NCI-H526 (cell line): ENCODE results near the gene SMIM27.
A peak's percentile ranks its signal among the peaks of the same experiment; 100 is the strongest.
"Not testable (repeated sequence)": the region's sequence is repeated elsewhere in the genome, so short reads cannot be mapped to it uniquely, and the experiment has no call there.

ENCODE experiments used
- DNase-seq, 2 experiments: peaks; one replicate each; lab custom pipeline; 2025; lab: John Stamatoyannopoulos, UW

Gene SMIM27

GRCh38 chr9:32552172-32552872, at the start of gene SMIM27, which contains the start of gene TOPORS:
Gene SMIM27 (plus strand): TSS chr9:32552327. CDS start chr9:32552435, 108 bp downstream.
Gene TOPORS (minus strand): TSS chr9:32552586. CDS start chr9:32552436, 150 bp downstream.
- peak; percentile 85 to 92 for DNase-seq

- DNase-seq = peak; percentile 59 to 80
These were observed 49.7 kb upstream of the SMIM27 start for GRCh38 chr9:32502464-32502863.

GRCh38 chr9:32503008-32503407, 49.1 kb upstream of the SMIM27 start:
- DNase-seq = peak; percentile 94 to 95

- peak; percentile 15 to 32 for DNase-seq
These were observed 43.4 kb upstream of the SMIM27 start for GRCh38 chr9:32508728-32509127.

- no peak for DNase-seq
These were observed 35.9 kb upstream of the SMIM27 start for GRCh38 chr9:32516241-32516640.

- no peak for DNase-seq
These were observed 33.9 kb upstream of the SMIM27 start for GRCh38 chr9:32518276-32518675.

GRCh38 chr9:32523910-32524309, 28.2 kb upstream of the SMIM27 start:
- no peak for DNase-seq

- peak in 1 of 2 experiments; percentile 26 for DNase-seq
These were observed 27.6 kb upstream of the SMIM27 start for GRCh38 chr9:32524558-32524891.

- DNase-seq = peak; percentile 70 to 71
These were observed 27.0 kb upstream of the SMIM27 start for GRCh38 chr9:32524892-32525708.

GRCh38 chr9:32525709-32526030, 26.5 kb upstream of the SMIM27 start:
- no peak for DNase-seq

- DNase-seq = peak; percentile 92 to 96
These were observed 26.0 kb upstream of the SMIM27 start, which contains the start of gene RIGI for GRCh38 chr9:32526041-32526706. Gene RIGI (minus strand): TSS chr9:32526196. CDS start chr9:32526166, 30 bp downstream.

GRCh38 chr9:32526707-32527048, 25.4 kb upstream of the SMIM27 start:
- DNase-seq = no peak

- DNase-seq = no peak
These were observed 18.8 kb upstream of the SMIM27 start for GRCh38 chr9:32533336-32533735.

- DNase-seq = no peak
These were observed 18.3 kb upstream of the SMIM27 start for GRCh38 chr9:32533816-32534215.

GRCh38 chr9:32543047-32543446, 9.1 kb upstream of the SMIM27 start:
- no peak for DNase-seq

- DNase-seq = no peak
These were observed 6.2 kb upstream of the SMIM27 start for GRCh38 chr9:32545884-32546283.

- not testable (repeated sequence) for DNase-seq
These were observed 3.9 kb upstream of the SMIM27 start for GRCh38 chr9:32548213-32548612.

- DNase-seq = peak in 1 of 2 experiments; percentile 40
These were observed 2.0 kb upstream of the SMIM27 start for GRCh38 chr9:32550150-32550561.

- DNase-seq = peak; percentile 89 to 96
These were observed 1.4 kb upstream of the SMIM27 start for GRCh38 chr9:32550562-32551275.

GRCh38 chr9:32551276-32552051, 663 bp upstream of the SMIM27 start:
- DNase-seq = peak; percentile 68 to 78

GRCh38 chr9:32554107-32554506, 2.0 kb downstream of the SMIM27 start:
- DNase-seq = no peak
